HCT116 (cell line): ENCODE measurements around the gene TASP1. TPM values are rescaled to one million over a fixed set of nuclear protein-coding genes. Genes with fewer than 3 reads are reported as not detected.

ENCODE experiments used
- ATAC-seq: fragments of 200-7000 bp; cut with Tn5 transposase; 2 replicates; pipeline ENCODE4 v1.9.1; 2020; ENCODE audit warnings: mild to moderate bottlenecking, moderate library complexity
- BruUV-seq: library from RNA; stranded (reverse); fragments of 400-500 nt; replicated peaks from 2 replicates; lab custom pipeline; 2021; lab: Mats Ljungman, UMichigan
- CTCF ChIA-PET: fragments of 300-600 bp; sonication (Branson Sonifier 250); formaldehyde crosslinking; loops from one replicate; lab custom pipeline; 2021; ENCODE audit warnings: antibody characterized with exemption; lab: Charles Lee
- POLR2A ChIA-PET: fragments of 300-600, 350-600 bp; sonication (Branson Sonifier 250); formaldehyde crosslinking; loops from one replicate; lab custom pipeline; 2021; ENCODE audit warnings: antibody characterized with exemption; lab: Charles Lee
- RAD21 ChIA-PET, 2 experiments: fragments of 300-600 bp; sonication (Branson Sonifier 250); formaldehyde crosslinking; loops; one replicate each; lab custom pipeline; 2023; ENCODE audit warnings: low total read pairs in 2 of 2; ENCODE audit not compliant: uncharacterized antibody in 2 of 2, unreplicated experiment in 2 of 2, low non-redundant PET in 1 of 2; lab: Charles Lee
- DNase-seq: peaks from one replicate; pipeline ENCODE4 v3.0.0-alpha.2; 2010; ENCODE audit warnings: low read depth, low spot score
- H2AFZ ChIP-seq: fragments of 200-600 bp; shearing (Covaris generic), sonication (generic); 2 replicates; pipeline ENCODE4 v1.6.1; 2017; ENCODE audit warnings: low read depth, mixed run types, mixed read lengths, antibody characterized with exemption, low read length; ENCODE audit not compliant: poor library complexity, severe bottlenecking
- H3K27ac ChIP-seq: 2 replicates; pipeline ENCODE4 v1.5.1; 2012; ENCODE audit warnings: low read depth, low read length
- H3K27me3 ChIP-seq: fragments of 200-600 bp; sonication (generic); 2 replicates; pipeline ENCODE4 v1.6.1; 2016; ENCODE audit warnings: mixed run types, low read length, mixed read lengths; ENCODE audit not compliant: insufficient read depth
- H3K36me3 ChIP-seq, 2 experiments: fragments of 200-500 bp in 1 of 2; fragments of 200-600 bp in 1 of 2; sonication (Bioruptor generic) in 1 of 2; sonication (generic) in 1 of 2; 2 replicates each; pipeline versions ENCODE4 v1.5.1 to v1.6.1; 2014 to 2016; ENCODE audit warnings: low read length in 2 of 2, inconsistent platforms in 1 of 2, mixed read lengths in 1 of 2, mixed run types in 1 of 2; ENCODE audit not compliant: insufficient read depth in 2 of 2, control insufficient read depth in 1 of 2
- H3K4me1 ChIP-seq, 2 experiments: fragments of 200-600 bp in 1 of 2; sonication (generic) in 1 of 2; 2 replicates each; pipeline versions ENCODE4 v1.5.1 to v1.6.1; 2012 to 2017; ENCODE audit warnings: low read length in 2 of 2, inconsistent platforms in 1 of 2, mild to moderate bottlenecking in 1 of 2, mixed read lengths in 1 of 2, mixed run types in 1 of 2, moderate library complexity in 1 of 2; ENCODE audit not compliant: insufficient read depth in 2 of 2, control insufficient read depth in 1 of 2
- H3K4me2 ChIP-seq: fragments of 200-600 bp; sonication (generic); 2 replicates; pipeline ENCODE4 v1.6.1; 2017; ENCODE audit warnings: mixed run types, low read length, mixed read lengths
- H3K4me3 ChIP-seq, 2 experiments: fragments of 200-600 bp in 1 of 2; sonication (generic) in 1 of 2; replicated peaks in 1 of 2; 2 replicates each; pipeline ENCODE4 v1.5.1; 2011 to 2016; ENCODE audit warnings: low read length in 2 of 2, control low read depth in 1 of 2, low read depth in 1 of 2, mild to moderate bottlenecking in 1 of 2, mixed read lengths in 1 of 2, mixed run types in 1 of 2
- H3K79me2 ChIP-seq: fragments of 200-600 bp; sonication (generic); 2 replicates; pipeline ENCODE4 v1.6.1; 2017; ENCODE audit warnings: mild to moderate bottlenecking, mixed run types, low read length, moderate library complexity, mixed read lengths; ENCODE audit not compliant: insufficient read depth
- H3K9ac ChIP-seq: fragments of 200-600 bp; sonication (generic); 2 replicates; pipeline ENCODE4 v1.6.1; 2016; ENCODE audit warnings: low read length, mixed read lengths
- H3K9me2 ChIP-seq: fragments of 200-600 bp; sonication (generic), shearing (Covaris generic); 2 replicates; pipeline ENCODE4 v1.6.1; 2017; ENCODE audit warnings: mixed run types, mild to moderate bottlenecking, moderate library complexity; ENCODE audit not compliant: insufficient read depth
- H3K9me3 ChIP-seq, 2 experiments: fragments of 200-500 bp in 1 of 2; fragments of 200-600 bp in 1 of 2; sonication (Bioruptor generic) in 1 of 2; sonication (generic) in 1 of 2; 2 replicates each; pipeline ENCODE4 v1.6.1; 2014 to 2017; ENCODE audit warnings: low read length in 2 of 2, mixed read lengths in 2 of 2, inconsistent platforms in 1 of 2, low read depth in 1 of 2, mild to moderate bottlenecking in 1 of 2, mixed run types in 1 of 2, moderate library complexity in 1 of 2; ENCODE audit not compliant: control insufficient read depth in 1 of 2, insufficient read depth in 1 of 2
- H4K20me1 ChIP-seq: fragments of 200-600 bp; sonication (generic), shearing (Covaris generic); 2 replicates; pipeline ENCODE4 v1.6.1; 2017; ENCODE audit warnings: mixed run types, mild to moderate bottlenecking, moderate library complexity; ENCODE audit not compliant: insufficient read depth
- CEBPB ChIP-seq: IDR thresholded peaks from 2 replicates; pipeline ENCODE4 v1.6.1; 2012; ENCODE audit warnings: low read depth
- CTCF ChIP-seq, 3 experiments: fragments of 200-600 bp in 1 of 3; sonication (generic) in 1 of 3; IDR thresholded peaks in 2 of 3; conservative IDR thresholded peaks in 1 of 3; 2 replicates each; pipeline ENCODE4 v1.5.1; 2012 to 2017; ENCODE audit warnings: low read depth in 2 of 3, low read length in 2 of 3, antibody characterized with exemption in 1 of 3, borderline replicate concordance in 1 of 3, control low read depth in 1 of 3, mild to moderate bottlenecking in 1 of 3, mixed read lengths in 1 of 3, mixed run types in 1 of 3, moderate library complexity in 1 of 3; ENCODE audit not compliant: insufficient read depth in 1 of 3
- EGR1 ChIP-seq: IDR thresholded peaks from 2 replicates; pipeline ENCODE4 v1.6.1; 2012; ENCODE audit warnings: low read depth
- EZH2 ChIP-seq: fragments of 200-600 bp; sonication (generic); IDR thresholded peaks from 2 replicates; pipeline ENCODE4 v1.6.1; 2017; ENCODE audit warnings: antibody characterized with exemption, mixed run types
- MAX ChIP-seq: IDR thresholded peaks from 2 replicates; pipeline ENCODE4 v1.6.1; 2012
- POLR2A ChIP-seq: IDR thresholded peaks from 2 replicates; pipeline ENCODE4 v1.7.0; 2011; ENCODE audit warnings: borderline replicate concordance; ENCODE audit not compliant: insufficient read depth, insufficient read length; ENCODE audit errors: extremely low read depth
- POLR2AphosphoS5 ChIP-seq: IDR thresholded peaks from 2 replicates; pipeline ENCODE4 v1.6.1; 2011; ENCODE audit warnings: mild to moderate bottlenecking, low read depth, low read length, moderate library complexity
- SP1 ChIP-seq: IDR thresholded peaks from 2 replicates; pipeline ENCODE4 v1.6.1; 2012; ENCODE audit warnings: low read depth
- TCF7L2 ChIP-seq: IDR thresholded peaks from 2 replicates; pipeline ENCODE4 v1.7.0; 2011; ENCODE audit warnings: borderline replicate concordance, inconsistent platforms; ENCODE audit not compliant: insufficient read depth, insufficient read length; ENCODE audit errors: extremely low read depth
- ZBTB33 ChIP-seq: IDR thresholded peaks from 2 replicates; pipeline ENCODE4 v1.6.1; 2011; ENCODE audit warnings: mild to moderate bottlenecking, low read length, moderate library complexity; ENCODE audit not compliant: insufficient replicate concordance; ENCODE audit errors: extremely low read depth
- ZFX ChIP-seq: fragments of 450-650 bp; IDR thresholded peaks from 2 replicates; pipeline ENCODE4 v1.6.1; 2017
- intact Hi-C: fragments of 100-400 bp; cut with micrococcal nuclease; formaldehyde crosslinking; loops from 2 replicates; pipeline ENCODE4 v1.10.0; 2022
- total RNA-seq: library from RNA; stranded (reverse); gene quantifications from one replicate; pipeline ENCODE4 v1.2.1, GENCODE V29; 2021; ENCODE audit not compliant: unreplicated experiment

The TASP1 gene
- total RNA-seq, 1 experiment from 2014 or later = 19.1 TPM

GRCh38 chr20:13587370-13587769 lies 51.4 kb downstream of the TASP1 start (continued):
- no peak for TF ChIP-seq MAX
- no peak for TF ChIP-seq CEBPB
- no peak for TF ChIP-seq TCF7L2
- TF ChIP-seq ZFX = no peak
- no peak for TF ChIP-seq CTCF (IDR thresholded peaks at IDR 0.05 in 2 of 3, conservative IDR thresholded peaks at IDR 0.05 in 1 of 3; ENCODE audit: borderline replicate concordance in 1 of 3, insufficient read depth in 1 of 3, low read depth in 2 of 3, low read length in 2 of 3)
- TF ChIP-seq EZH2 = no peak
- TF ChIP-seq POLR2AphosphoS5 = no peak

- ATAC-seq (no peak), DNase-seq (no peak)
- ChIA-PET RAD21 (no interaction called here), CTCF (no interaction called here), POLR2A (no interaction called here)
- no peaks in the 10 kb centered on the region for H4K20me1 ChIP-seq
- no peak overlapping the region for H3K4me3 ChIP-seq
- peaks cover 9% of the 10 kb centered on the region for H3K79me2 ChIP-seq
- H3K27ac ChIP-seq = no peak overlapping the region
- no peak overlapping the region for H3K9ac ChIP-seq
- no peak for TF ChIP-seq POLR2A
- TF ChIP-seq SP1 = no peak
- TF ChIP-seq ZBTB33 = no peak
- TF ChIP-seq MAX = no peak
- TF ChIP-seq EGR1 = no peak
- TF ChIP-seq POLR2AphosphoS5 = no peak
- intact Hi-C loops = no loop called here
- no TSS peak for BruUV-seq
- no peak overlapping the region for H3K4me2 ChIP-seq
- no peaks in the 10 kb centered on the region for H3K27me3 ChIP-seq
- peaks cover 2 to 4% of the 10 kb centered on the region in 2 experiments; a peak in 1 of 4 replicates for H3K36me3 ChIP-seq
- H3K4me1 ChIP-seq = no peaks in the 10 kb centered on the region
- H3K9me3 ChIP-seq = peaks cover 0 to 5% of the 10 kb centered on the region in 2 experiments; a peak in 1 of 4 replicates
- no peak overlapping the region for H2AFZ ChIP-seq
- no peaks in the 10 kb centered on the region for H3K9me2 ChIP-seq
Measured at GRCh38 chr20:13586133-13586532, 52.6 kb downstream of the TASP1 start.
